CD14-positive monocyte (primary cell): Measurements from ENCODE around the gene ACE. TPM values are rescaled to one million over a fixed set of nuclear protein-coding genes. Genes with fewer than 3 reads are reported as not detected.

Experiments used
- DNase-seq, 3 donors: peaks; one replicate each; pipeline ENCODE4 v3.0.0-alpha.2; 2011 to 2022
- H2AFZ ChIP-seq: 2 replicates; pipeline ENCODE4 v1.6.0; 2012; ENCODE audit warnings: mild to moderate bottlenecking, low read depth, low read length, inconsistent platforms; ENCODE audit not compliant: insufficient read depth, poor library complexity, severe bottlenecking
- H3K27ac ChIP-seq, 2 donors: 1 replicate in 1 of 2; 2 replicates in 1 of 2; pipeline ENCODE4 v1.5.1; 2012 to 2013; ENCODE audit warnings: low read length in 2 of 2, control low read depth in 1 of 2, inconsistent platforms in 1 of 2, low read depth in 1 of 2, mild to moderate bottlenecking in 1 of 2
- H3K27me3 ChIP-seq, 2 donors: one replicate each; pipeline versions ENCODE4 v1.6.0 to v1.6.1; 2011 to 2013; ENCODE audit warnings: low read length in 2 of 2; ENCODE audit not compliant: control insufficient read depth in 2 of 2, insufficient read depth in 2 of 2
- H3K36me3 ChIP-seq, 2 donors: replicated peaks in 1 of 2; 1 replicate in 1 of 2; 2 replicates in 1 of 2; pipeline versions ENCODE4 v1.5.1 to v1.6.1; 2012 to 2013; ENCODE audit warnings: low read length in 2 of 2, control low read depth in 1 of 2, inconsistent platforms in 1 of 2, mild to moderate bottlenecking in 1 of 2; ENCODE audit not compliant: insufficient read depth in 2 of 2, control insufficient read depth in 1 of 2
- H3K4me1 ChIP-seq, 2 donors: 1 replicate in 1 of 2; 2 replicates in 1 of 2; pipeline versions ENCODE4 v1.5.1 to v1.6.1; 2012 to 2013; ENCODE audit warnings: low read length in 2 of 2, control low read depth in 1 of 2, inconsistent platforms in 1 of 2, mild to moderate bottlenecking in 1 of 2, moderate library complexity in 1 of 2; ENCODE audit not compliant: insufficient read depth in 2 of 2, control insufficient read depth in 1 of 2
- H3K4me2 ChIP-seq: replicated peaks from 2 replicates; pipeline ENCODE3; 2012; ENCODE audit warnings: low read length, moderate library complexity, mild to moderate bottlenecking; ENCODE audit not compliant: poor library complexity, severe bottlenecking; ENCODE audit errors: extremely low read depth
- H3K4me3 ChIP-seq, 3 experiments: fragments of 200-600 bp in 1 of 3; sonication (generic) in 1 of 3; replicated peaks in 1 of 3; 1 replicate in 2 of 3; 2 replicates in 1 of 3; pipeline ENCODE4 v1.5.1; 2011 to 2013; ENCODE audit warnings: low read length in 3 of 3, mild to moderate bottlenecking in 3 of 3, control low read depth in 2 of 3, low read depth in 2 of 3, inconsistent platforms in 1 of 3, moderate library complexity in 1 of 3
- H3K79me2 ChIP-seq: 2 replicates; pipeline ENCODE4 v1.6.0; 2012; ENCODE audit warnings: mild to moderate bottlenecking, control low read depth, inconsistent platforms, low read length, moderate library complexity; ENCODE audit not compliant: insufficient read depth
- H3K9ac ChIP-seq: 2 replicates; pipeline ENCODE4 v1.6.0; 2017; ENCODE audit warnings: low read length, mild to moderate bottlenecking; ENCODE audit not compliant: insufficient read depth, poor library complexity, severe bottlenecking
- H3K9me3 ChIP-seq, 2 donors: replicated peaks in 1 of 2; 1 replicate in 1 of 2; 2 replicates in 1 of 2; pipeline versions ENCODE4 v1.5.1 to v1.6.1; 2012 to 2013; ENCODE audit warnings: low read length in 2 of 2, control low read depth in 1 of 2; ENCODE audit not compliant: control insufficient read depth in 1 of 2, insufficient read depth in 1 of 2
- H4K20me1 ChIP-seq: 2 replicates; pipeline ENCODE4 v1.6.0; 2012; ENCODE audit warnings: mild to moderate bottlenecking, low read length, control low read depth, moderate library complexity; ENCODE audit not compliant: insufficient read depth
- H3K27ac Mint-ChIP-seq, 7 donors: one replicate each; pipeline ENCODE4 v1.8.0; 2020; ENCODE audit warnings: mild to moderate bottlenecking in 7 of 7, mixed read lengths in 7 of 7, moderate library complexity in 6 of 7, inconsistent platforms in 2 of 7
- H3K27me3 Mint-ChIP-seq, 3 donors: one replicate each; pipeline ENCODE4 v1.8.0; 2021 to 2022; ENCODE audit warnings: low read depth in 3 of 3, mild to moderate bottlenecking in 3 of 3, mixed read lengths in 3 of 3, moderate library complexity in 3 of 3, inconsistent platforms in 1 of 3
- H3K36me3 Mint-ChIP-seq, 2 donors: one replicate each; pipeline ENCODE4 v1.8.0; 2020; ENCODE audit warnings: mixed read lengths in 2 of 2, inconsistent platforms in 1 of 2, mild to moderate bottlenecking in 1 of 2
- H3K4me1 Mint-ChIP-seq: one replicate; pipeline ENCODE4 v1.8.0; 2020; ENCODE audit warnings: mild to moderate bottlenecking, mixed read lengths
- H3K4me3 Mint-ChIP-seq, 2 donors: one replicate each; pipeline ENCODE4 v1.8.0; 2020; ENCODE audit warnings: mild to moderate bottlenecking in 2 of 2, mixed read lengths in 2 of 2, moderate library complexity in 1 of 2
- H3K9me3 Mint-ChIP-seq, 7 donors: one replicate each; pipeline ENCODE4 v1.8.0; 2020 to 2022; ENCODE audit warnings: mixed read lengths in 7 of 7, mild to moderate bottlenecking in 6 of 7, moderate library complexity in 6 of 7, inconsistent platforms in 2 of 7
- WGBS: methylation state at CpG from one replicate; pipeline ENCODE4 v1.1.5; 2013; ENCODE audit warnings: missing lambda C conversion rate; ENCODE audit not compliant: insufficient coverage; 5-methylcytosine and 5-hydroxymethylcytosine counted together
- intact Hi-C, 2 donors: fragments of 100-400 bp; cut with micrococcal nuclease; formaldehyde crosslinking; loops; one replicate each; pipeline versions ENCODE4 v1.15.0 to v1.15.1; 2023
- polyA plus RNA-seq, 3 donors: library from polyadenylated mRNA; depleted of rRNA in 1 of 3; unstranded in 2 of 3; stranded (reverse) in 1 of 3; fragments of 300-500 nt in 2 of 3; fragments of >200 nt in 1 of 3; fragmentation: Illumina TruSeq in 2 of 3; gene quantifications; 1 replicate in 2 of 3; 2 replicates in 1 of 3; pipeline ENCODE4 v1.2.3, GENCODE V29; 2012 to 2021
- TF ChIP-seq, protein P1 (sequence below): fragments of 200-600 bp; IDR thresholded peaks from one replicate; pipeline ENCODE4 v1.8.0; 2022; ENCODE audit warnings: antibody characterized with exemption, mild to moderate bottlenecking

The ACE gene
- polyA plus RNA-seq, 3 donors: 0.55 TPM; not detected in 2

DNA sequence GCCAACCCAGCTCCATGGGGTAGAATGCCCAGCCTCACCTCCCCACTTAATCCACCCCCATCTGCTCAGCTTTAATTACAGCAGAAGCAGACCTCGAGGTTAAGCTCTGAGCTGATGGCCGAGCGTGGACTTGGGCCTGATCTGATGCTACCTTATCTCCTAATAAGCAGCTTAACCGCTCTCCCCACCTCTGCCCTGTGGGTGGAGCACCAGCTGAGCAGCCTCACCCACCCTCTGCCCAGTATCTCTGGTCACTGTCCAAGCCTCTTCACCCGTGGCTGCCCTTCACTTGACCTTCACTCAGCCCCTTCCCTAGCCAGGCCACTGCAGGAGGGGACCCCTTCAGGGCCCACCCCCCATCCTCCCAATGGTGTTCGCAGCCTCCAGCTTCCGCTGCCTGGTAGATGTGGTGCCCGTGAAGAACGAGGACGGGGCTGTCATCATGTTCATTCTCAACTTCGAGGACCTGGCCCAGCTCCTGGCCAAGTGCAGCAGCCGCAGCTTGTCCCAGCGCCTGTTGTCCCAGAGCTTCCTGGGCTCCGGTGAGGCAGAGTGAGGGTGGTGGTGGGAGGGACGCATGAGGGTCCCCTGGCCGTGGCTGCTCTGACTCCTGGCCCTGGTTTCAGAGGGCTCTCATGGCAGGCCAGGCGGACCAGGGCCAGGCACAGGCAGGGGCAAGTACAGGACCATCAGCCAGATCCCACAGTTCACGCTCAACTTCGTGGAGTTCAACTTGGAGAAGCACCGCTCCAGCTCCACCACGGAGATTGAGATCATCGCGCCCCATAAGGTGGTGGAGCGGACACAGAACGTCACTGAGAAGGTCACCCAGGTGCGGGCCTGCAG is 53.1 kb downstream of the ACE start:
- Histone ChIP-seq H3K4me3 (no peak overlapping the region), H4K20me1 (no peaks in the 10 kb centered on the region), H2AFZ (no peak overlapping the region), H3K9ac (no peak overlapping the region), H3K27ac (no peak overlapping the region), H3K4me2 (no peak overlapping the region), H3K79me2 (no peaks in the 10 kb centered on the region), H3K27me3 (peaks cover 0 to 5% of the 10 kb centered on the region in 2 donors), H3K9me3 (no peaks in the 10 kb centered on the region), H3K36me3 (no peaks in the 10 kb centered on the region), H3K4me1 (no peaks in the 10 kb centered on the region)
- H3K36me3 Mint-ChIP-seq: no peaks in the 10 kb centered on the region
- peaks cover 7 to 9% (median 8%) of the 10 kb centered on the region in 3 donors for H3K27me3 Mint-ChIP-seq
- TF ChIP-seq, protein P1, sequence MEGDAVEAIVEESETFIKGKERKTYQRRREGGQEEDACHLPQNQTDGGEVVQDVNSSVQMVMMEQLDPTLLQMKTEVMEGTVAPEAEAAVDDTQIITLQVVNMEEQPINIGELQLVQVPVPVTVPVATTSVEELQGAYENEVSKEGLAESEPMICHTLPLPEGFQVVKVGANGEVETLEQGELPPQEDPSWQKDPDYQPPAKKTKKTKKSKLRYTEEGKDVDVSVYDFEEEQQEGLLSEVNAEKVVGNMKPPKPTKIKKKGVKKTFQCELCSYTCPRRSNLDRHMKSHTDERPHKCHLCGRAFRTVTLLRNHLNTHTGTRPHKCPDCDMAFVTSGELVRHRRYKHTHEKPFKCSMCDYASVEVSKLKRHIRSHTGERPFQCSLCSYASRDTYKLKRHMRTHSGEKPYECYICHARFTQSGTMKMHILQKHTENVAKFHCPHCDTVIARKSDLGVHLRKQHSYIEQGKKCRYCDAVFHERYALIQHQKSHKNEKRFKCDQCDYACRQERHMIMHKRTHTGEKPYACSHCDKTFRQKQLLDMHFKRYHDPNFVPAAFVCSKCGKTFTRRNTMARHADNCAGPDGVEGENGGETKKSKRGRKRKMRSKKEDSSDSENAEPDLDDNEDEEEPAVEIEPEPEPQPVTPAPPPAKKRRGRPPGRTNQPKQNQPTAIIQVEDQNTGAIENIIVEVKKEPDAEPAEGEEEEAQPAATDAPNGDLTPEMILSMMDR: no peak
- H3K4me1 Mint-ChIP-seq: no peaks in the 10 kb centered on the region
- intact Hi-C loops: no loop called here
- no peak overlapping the region for H3K27ac Mint-ChIP-seq
- H3K4me3 Mint-ChIP-seq: no peak overlapping the region
- whole genome bisulfite sequencing: 93% methylated on average over 22 of the region's 26 CpGs
- H3K9me3 Mint-ChIP-seq: no peaks in the 10 kb centered on the region
- no peak for DNase-seq

DNA sequence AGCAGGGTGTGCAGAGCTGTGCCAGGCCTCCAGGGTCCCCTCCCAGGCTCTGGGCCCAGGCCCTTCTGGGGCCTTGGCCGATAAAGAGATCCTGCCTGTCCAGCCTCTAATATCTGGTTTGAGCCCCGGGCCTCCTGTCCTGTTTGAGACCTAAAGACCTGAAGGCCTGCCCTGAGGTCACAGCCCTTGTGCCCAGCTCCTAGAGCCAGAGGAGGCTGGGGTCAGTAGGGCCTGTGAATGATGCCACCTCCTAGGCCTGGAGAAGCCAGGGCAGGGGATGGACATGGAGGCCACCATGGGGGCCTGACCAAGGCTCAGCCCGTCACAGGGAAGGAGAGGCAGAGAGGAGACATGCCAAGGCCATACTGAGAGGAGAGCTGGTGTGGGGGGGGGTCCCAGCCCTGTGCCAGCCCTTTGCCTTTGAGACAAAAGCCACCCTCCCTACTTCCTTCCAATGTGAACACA is 53.7 kb downstream of the ACE start:
- H3K27ac Mint-ChIP-seq: no peak overlapping the region
- no peaks in the 10 kb centered on the region for H3K4me1 ChIP-seq
- no peaks in the 10 kb centered on the region for H3K4me1 Mint-ChIP-seq
- H3K27me3 Mint-ChIP-seq: peaks cover 4 to 11% (median 7%) of the 10 kb centered on the region in 3 donors
- H3K27ac ChIP-seq: no peak overlapping the region
- H3K27me3 ChIP-seq: peaks cover 0 to 3% of the 10 kb centered on the region in 2 donors
- no peak overlapping the region for H3K4me3 ChIP-seq
- H4K20me1 ChIP-seq: no peaks in the 10 kb centered on the region
- no peaks in the 10 kb centered on the region for H3K36me3 ChIP-seq
- H3K4me3 Mint-ChIP-seq: no peak overlapping the region
- H3K9me3 Mint-ChIP-seq: no peaks in the 10 kb centered on the region
- H3K36me3 Mint-ChIP-seq: no peaks in the 10 kb centered on the region
- TF ChIP-seq, protein P1: no peak
- no peaks in the 10 kb centered on the region for H3K79me2 ChIP-seq
- WGBS: 100% methylated on average over 2 of the region's 3 CpGs
- no peak overlapping the region for H3K9ac ChIP-seq
- no peak for DNase-seq
- intact Hi-C loops: no loop called here
- H2AFZ ChIP-seq: no peak overlapping the region
- no peak overlapping the region for H3K4me2 ChIP-seq
- no peaks in the 10 kb centered on the region for H3K9me3 ChIP-seq
